Measurements from ENCODE around the gene ALOXE3. TPM values are rescaled to one million over a fixed set of nuclear protein-coding genes. Genes with fewer than 3 reads are reported as not detected.

The ALOXE3 gene
- polyA plus RNA-seq, 2 donors, result 0.43 to 1.7 TPM

DNA sequence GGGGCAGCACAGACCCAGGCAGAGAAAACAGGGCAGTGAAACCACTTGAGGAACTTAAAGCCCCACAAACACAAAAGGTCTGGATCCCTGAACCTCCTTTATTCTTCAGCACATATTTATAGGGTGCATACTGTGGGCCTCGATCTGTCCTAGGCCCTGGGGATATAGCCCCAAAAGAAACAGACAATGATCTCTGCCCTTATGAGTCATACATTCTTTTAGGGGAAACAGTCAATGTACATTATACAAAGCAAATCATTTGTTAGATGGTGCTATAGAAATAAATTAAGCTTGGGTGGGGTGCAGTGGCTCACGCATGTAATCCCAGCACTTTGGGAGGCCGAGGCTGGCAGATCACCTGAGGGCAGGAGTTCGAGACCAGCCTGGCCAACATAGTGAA is 15.6 kb upstream of the ALOXE3 start:
- H3K27me3 ChIP-seq (ENCODE audit: control insufficient read depth in 1 of 2, insufficient read depth in 2 of 2, low read length in 2 of 2), result no peaks in the 10 kb centered on the region

DNA sequence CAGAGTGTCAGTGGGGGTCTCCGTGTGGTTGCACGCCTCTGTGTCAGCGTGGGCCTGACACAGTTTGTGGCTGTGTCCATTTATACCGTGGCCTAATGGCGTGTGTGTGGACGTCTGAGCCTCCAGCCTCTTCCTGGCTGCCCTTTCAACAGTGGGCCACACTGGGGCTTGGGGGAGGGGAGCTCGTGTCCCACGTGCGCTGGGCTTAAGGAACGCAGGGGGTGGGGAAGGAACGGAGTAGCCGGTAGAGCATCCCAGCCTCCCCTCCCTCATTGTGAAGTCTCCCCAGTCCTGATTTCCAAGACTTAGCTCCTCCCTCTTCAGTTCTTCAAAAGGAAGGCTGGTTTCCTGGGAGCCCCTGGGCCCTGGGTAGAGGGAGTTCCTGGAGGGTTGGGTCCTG is 15.1 kb upstream of the ALOXE3 start:
- 73 to 81% methylated on average over 12 of the region's 12 CpGs for whole genome bisulfite sequencing, 2 donors
- H3K4me3 ChIP-seq (ENCODE audit: low read depth in 1 of 2, low read length in 2 of 2), result no peak overlapping the region
- no peaks in the 10 kb centered on the region for H3K27me3 ChIP-seq (ENCODE audit: control insufficient read depth in 1 of 2, insufficient read depth in 2 of 2, low read length in 2 of 2)

More for the DNA sequence above, 15.6 kb upstream of the ALOXE3 start:
- H3K4me3 ChIP-seq (ENCODE audit: low read depth in 1 of 2, low read length in 2 of 2), result no peak overlapping the region
- H3K9me3 ChIP-seq (ENCODE audit: control insufficient read depth in 2 of 2, insufficient read depth in 1 of 2, low read depth in 1 of 2, low read length in 1 of 2), result no peaks in the 10 kb centered on the region
- peaks cover 0 to under 1% of the 10 kb centered on the region in 2 donors for H3K4me1 ChIP-seq (ENCODE audit: control insufficient read depth in 2 of 2, insufficient read depth in 2 of 2, low read length in 1 of 2)
- 50 to 67% methylated on average over 4 of the region's 4 CpGs for WGBS, 2 donors
- no peak overlapping the region for H3K27ac ChIP-seq (ENCODE audit: low read depth in 2 of 2, low read length in 1 of 2)
- H3K36me3 ChIP-seq (ENCODE audit: control insufficient read depth in 2 of 2, insufficient read depth in 2 of 2, low read length in 1 of 2), result no peaks in the 10 kb centered on the region

DNA sequence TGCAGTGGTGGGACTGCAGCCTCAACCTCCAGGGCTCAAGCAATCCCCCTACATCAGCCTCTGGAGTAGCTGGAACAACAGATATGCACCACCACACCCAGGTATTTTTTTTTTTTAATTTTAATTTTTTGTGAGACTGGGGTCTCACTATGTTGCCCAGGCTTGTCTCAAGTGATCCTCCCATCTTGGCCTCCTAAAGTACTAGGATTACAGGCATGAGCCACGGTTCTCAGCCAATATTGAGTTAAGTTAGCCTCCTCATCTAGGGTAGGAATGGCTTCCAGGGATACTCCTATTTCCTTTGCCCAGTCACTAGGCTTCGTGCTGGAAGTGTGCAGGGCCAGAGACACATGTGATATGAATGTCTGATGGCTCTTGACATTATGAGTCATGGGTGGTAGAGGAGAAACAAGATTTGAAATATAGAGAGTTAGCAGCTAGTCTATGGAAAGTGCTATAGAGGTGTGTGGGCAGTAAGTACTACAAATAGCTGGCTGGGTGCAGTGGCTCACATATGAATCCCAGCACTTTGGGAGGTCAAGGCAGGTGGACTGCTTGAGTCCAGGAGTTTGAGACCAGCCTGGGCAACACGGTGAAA is 13.6 kb upstream of the ALOXE3 start:
- Histone ChIP-seq H3K9me3 (ENCODE audit: control insufficient read depth in 2 of 2, insufficient read depth in 1 of 2, low read depth in 1 of 2, low read length in 1 of 2) (no peaks in the 10 kb centered on the region), H3K36me3 (ENCODE audit: control insufficient read depth in 2 of 2, insufficient read depth in 2 of 2, low read length in 1 of 2) (no peaks in the 10 kb centered on the region), H3K4me1 (ENCODE audit: control insufficient read depth in 2 of 2, insufficient read depth in 2 of 2, low read length in 1 of 2) (no peaks in the 10 kb centered on the region), H3K4me3 (ENCODE audit: low read depth in 1 of 2, low read length in 2 of 2) (no peak overlapping the region), H3K27me3 (ENCODE audit: control insufficient read depth in 1 of 2, insufficient read depth in 2 of 2, low read length in 2 of 2) (no peaks in the 10 kb centered on the region), H3K27ac (ENCODE audit: low read depth in 2 of 2, low read length in 1 of 2) (no peak overlapping the region)
- 62 to 67% methylated on average over 3 of the region's 3 CpGs for WGBS, 2 donors

More for the DNA sequence above, 15.1 kb upstream of the ALOXE3 start:
- Histone ChIP-seq H3K27ac (ENCODE audit: low read depth in 2 of 2, low read length in 1 of 2) (no peak overlapping the region), H3K4me1 (ENCODE audit: control insufficient read depth in 2 of 2, insufficient read depth in 2 of 2, low read length in 1 of 2) (no peaks in the 10 kb centered on the region), H3K36me3 (ENCODE audit: control insufficient read depth in 2 of 2, insufficient read depth in 2 of 2, low read length in 1 of 2) (no peaks in the 10 kb centered on the region), H3K9me3 (ENCODE audit: control insufficient read depth in 2 of 2, insufficient read depth in 1 of 2, low read depth in 1 of 2, low read length in 1 of 2) (no peaks in the 10 kb centered on the region)

DNA sequence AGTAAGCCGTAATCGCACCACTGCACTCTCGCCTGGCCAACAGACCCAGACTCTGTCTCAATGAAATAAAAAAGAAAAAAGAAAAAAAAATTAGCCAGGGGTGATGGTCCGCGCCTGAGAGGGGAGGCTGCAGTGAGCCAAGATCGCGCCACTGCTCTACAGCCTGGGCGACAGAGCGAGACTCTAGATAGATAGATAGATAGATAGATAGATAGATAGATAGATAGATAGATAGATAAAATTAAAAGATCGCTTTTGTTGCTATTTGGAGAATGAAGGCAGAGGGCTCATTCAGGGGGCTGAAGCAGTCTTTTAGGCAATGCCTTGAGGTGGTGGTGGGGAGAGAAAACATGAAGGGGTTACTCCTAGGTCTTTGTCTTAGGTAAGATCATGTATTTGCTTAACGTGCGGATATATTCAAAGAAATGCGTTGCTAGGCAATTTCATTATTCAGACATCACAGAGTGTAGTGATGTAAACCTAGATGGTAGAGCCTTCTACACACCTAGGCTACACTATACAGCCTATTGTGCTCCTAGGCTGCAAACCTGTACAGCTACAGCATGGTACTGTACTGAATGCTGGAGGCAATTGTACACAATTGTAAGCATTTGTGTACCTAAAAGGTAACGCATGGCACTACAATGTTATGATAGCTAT is 9.9 kb upstream of the ALOXE3 start:
- no peaks in the 10 kb centered on the region for H3K27me3 ChIP-seq (ENCODE audit: control insufficient read depth in 1 of 2, insufficient read depth in 2 of 2, low read length in 2 of 2)
- 74 to 79% methylated on average over 14 of the region's 14 CpGs for WGBS, 2 donors
- no peak overlapping the region for H3K27ac ChIP-seq (ENCODE audit: low read depth in 2 of 2, low read length in 1 of 2)
- no peak overlapping the region for H3K4me3 ChIP-seq (ENCODE audit: low read depth in 1 of 2, low read length in 2 of 2)
- no peaks in the 10 kb centered on the region for H3K9me3 ChIP-seq (ENCODE audit: control insufficient read depth in 2 of 2, insufficient read depth in 1 of 2, low read depth in 1 of 2, low read length in 1 of 2)
- H3K4me1 ChIP-seq (ENCODE audit: control insufficient read depth in 2 of 2, insufficient read depth in 2 of 2, low read length in 1 of 2), result peaks cover 15 to 18% of the 10 kb centered on the region in 2 donors
- no peaks in the 10 kb centered on the region for H3K36me3 ChIP-seq (ENCODE audit: control insufficient read depth in 2 of 2, insufficient read depth in 2 of 2, low read length in 1 of 2)

DNA sequence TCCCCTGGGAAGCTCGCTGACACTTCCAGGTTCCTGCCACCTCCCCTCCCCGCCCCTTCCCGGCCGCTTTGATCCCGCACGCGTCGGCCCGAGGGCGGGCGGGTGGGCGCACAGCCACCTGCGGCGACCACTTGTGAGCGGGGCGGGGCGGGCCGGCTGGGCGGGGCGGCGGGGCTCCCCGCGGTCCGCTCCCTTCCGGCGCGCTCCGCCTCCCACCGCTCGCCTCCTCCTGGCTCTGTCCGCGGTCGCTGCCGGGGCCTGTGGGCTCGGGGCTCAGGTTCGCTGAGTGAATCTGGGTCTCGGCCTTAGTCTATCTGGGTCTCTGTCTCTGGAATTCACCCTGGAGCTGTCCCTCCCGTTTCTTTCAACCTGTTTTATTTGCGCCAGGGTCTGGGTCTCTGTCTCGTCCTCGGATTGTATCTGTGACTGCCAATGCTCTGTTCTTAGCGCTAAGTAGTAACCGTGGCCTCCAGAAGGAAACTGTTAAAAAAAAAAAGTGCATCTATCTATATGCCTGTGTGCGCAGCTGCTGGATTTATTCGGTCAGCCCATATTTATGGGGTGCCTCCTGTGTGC is 8.3 kb upstream of the ALOXE3 start:
- H3K27ac ChIP-seq (ENCODE audit: low read depth in 2 of 2, low read length in 1 of 2), result peak overlapping the region in 1 of 2 donors; percentile 47
- no peaks in the 10 kb centered on the region for H3K27me3 ChIP-seq (ENCODE audit: control insufficient read depth in 1 of 2, insufficient read depth in 2 of 2, low read length in 2 of 2)
- H3K9me3 ChIP-seq (ENCODE audit: control insufficient read depth in 2 of 2, insufficient read depth in 1 of 2, low read depth in 1 of 2, low read length in 1 of 2), result no peaks in the 10 kb centered on the region
- H3K4me1 ChIP-seq (ENCODE audit: control insufficient read depth in 2 of 2, insufficient read depth in 2 of 2, low read length in 1 of 2), result peaks cover 18 to 23% of the 10 kb centered on the region in 2 donors
- no peaks in the 10 kb centered on the region for H3K36me3 ChIP-seq (ENCODE audit: control insufficient read depth in 2 of 2, insufficient read depth in 2 of 2, low read length in 1 of 2)
- WGBS, 2 donors, result 0 to 1% methylated on average over 29 to 45 of the region's 45 CpGs
- H3K4me3 ChIP-seq (ENCODE audit: low read depth in 1 of 2, low read length in 2 of 2), result peak overlapping the region; percentile 47

DNA sequence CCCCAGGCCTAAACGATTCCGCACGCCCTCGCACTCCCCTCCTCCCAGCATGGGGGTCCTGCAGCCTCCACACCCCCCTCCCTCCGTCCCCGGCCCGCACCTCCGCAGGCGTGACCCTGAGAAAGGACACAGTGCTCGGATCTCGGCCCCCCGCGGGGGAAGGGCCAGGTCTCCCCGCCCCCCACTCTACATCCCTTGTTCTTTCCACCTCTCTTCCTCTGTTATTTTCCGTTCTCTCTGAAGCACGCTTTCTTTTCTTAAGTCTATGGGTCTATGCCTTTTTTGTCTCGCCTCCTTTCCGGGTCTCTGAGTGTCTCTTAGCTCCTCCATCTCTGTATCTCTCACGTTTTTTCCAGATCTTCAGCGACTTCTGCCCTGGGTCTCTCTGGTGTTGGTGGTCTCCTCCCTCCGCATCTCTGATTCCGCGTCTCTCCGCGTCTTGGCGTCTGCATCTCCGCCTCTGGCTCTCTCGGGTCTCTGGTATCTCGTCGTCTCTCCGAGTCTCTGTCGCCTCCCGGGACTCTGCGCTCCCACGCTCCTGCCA is 7.7 kb upstream of the ALOXE3 start:
- Histone ChIP-seq H3K9me3 (ENCODE audit: control insufficient read depth in 2 of 2, insufficient read depth in 1 of 2, low read depth in 1 of 2, low read length in 1 of 2) (no peaks in the 10 kb centered on the region), H3K4me3 (ENCODE audit: low read depth in 1 of 2, low read length in 2 of 2) (peak overlapping the region; percentile 47), H3K27ac (ENCODE audit: low read depth in 2 of 2, low read length in 1 of 2) (peak overlapping the region in 1 of 2 donors; percentile 47), H3K27me3 (ENCODE audit: control insufficient read depth in 1 of 2, insufficient read depth in 2 of 2, low read length in 2 of 2) (no peaks in the 10 kb centered on the region), H3K4me1 (ENCODE audit: control insufficient read depth in 2 of 2, insufficient read depth in 2 of 2, low read length in 1 of 2) (peaks cover 22 to 24% of the 10 kb centered on the region in 2 donors), H3K36me3 (ENCODE audit: control insufficient read depth in 2 of 2, insufficient read depth in 2 of 2, low read length in 1 of 2) (no peaks in the 10 kb centered on the region)
- WGBS, 2 donors, result 0 to 1% methylated on average over 35 of the region's 35 CpGs

DNA sequence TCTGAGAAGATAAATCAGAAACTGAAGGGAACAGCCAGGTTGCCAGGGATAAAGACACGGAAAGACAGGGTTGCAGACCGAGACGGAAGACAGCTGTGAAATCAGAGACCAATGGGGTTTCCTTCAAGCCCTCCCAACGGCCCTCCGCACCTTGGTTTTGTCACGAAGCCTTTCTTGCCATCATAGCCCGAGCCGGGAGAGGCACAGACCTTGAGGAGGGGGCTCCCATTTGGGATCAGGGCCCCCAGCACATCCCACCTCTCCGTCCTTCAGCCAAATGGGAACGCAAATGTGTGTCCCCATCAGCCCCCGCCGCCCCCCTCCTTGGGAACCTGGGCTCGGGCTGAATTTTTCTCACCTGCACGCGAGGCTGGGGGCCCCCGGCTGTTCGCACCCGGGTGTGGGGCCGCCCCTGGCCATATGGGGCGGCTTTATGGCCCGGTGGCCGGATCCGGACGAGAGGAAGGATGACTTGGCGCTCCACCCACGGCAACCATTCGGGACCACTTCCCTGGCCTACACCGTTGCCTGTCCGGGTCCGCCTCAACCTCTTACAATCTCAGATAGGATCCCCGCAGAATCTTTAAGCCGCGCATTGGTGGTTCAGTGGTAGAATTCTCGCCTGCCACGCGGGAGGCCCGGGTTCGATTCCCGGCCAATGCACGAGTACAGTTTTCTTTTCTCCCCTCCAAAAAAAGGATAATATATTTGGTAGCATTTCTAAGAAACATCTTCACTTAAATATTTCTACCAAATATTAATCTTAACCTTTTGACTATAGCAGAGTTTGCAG is 7.0 kb upstream of the ALOXE3 start:
- Histone ChIP-seq H3K4me3 (ENCODE audit: low read depth in 1 of 2, low read length in 2 of 2) (peak overlapping the region; percentile 47), H3K9me3 (ENCODE audit: control insufficient read depth in 2 of 2, insufficient read depth in 1 of 2, low read depth in 1 of 2, low read length in 1 of 2) (no peaks in the 10 kb centered on the region), H3K4me1 (ENCODE audit: control insufficient read depth in 2 of 2, insufficient read depth in 2 of 2, low read length in 1 of 2) (peaks cover 22 to 27% of the 10 kb centered on the region in 2 donors), H3K36me3 (ENCODE audit: control insufficient read depth in 2 of 2, insufficient read depth in 2 of 2, low read length in 1 of 2) (no peaks in the 10 kb centered on the region), H3K27ac (ENCODE audit: low read depth in 2 of 2, low read length in 1 of 2) (peak overlapping the region in 1 of 2 donors; percentile 47), H3K27me3 (ENCODE audit: control insufficient read depth in 1 of 2, insufficient read depth in 2 of 2, low read length in 2 of 2) (no peaks in the 10 kb centered on the region)
- 1 to 2% methylated on average over 40 of the region's 40 CpGs for WGBS, 2 donors

DNA sequence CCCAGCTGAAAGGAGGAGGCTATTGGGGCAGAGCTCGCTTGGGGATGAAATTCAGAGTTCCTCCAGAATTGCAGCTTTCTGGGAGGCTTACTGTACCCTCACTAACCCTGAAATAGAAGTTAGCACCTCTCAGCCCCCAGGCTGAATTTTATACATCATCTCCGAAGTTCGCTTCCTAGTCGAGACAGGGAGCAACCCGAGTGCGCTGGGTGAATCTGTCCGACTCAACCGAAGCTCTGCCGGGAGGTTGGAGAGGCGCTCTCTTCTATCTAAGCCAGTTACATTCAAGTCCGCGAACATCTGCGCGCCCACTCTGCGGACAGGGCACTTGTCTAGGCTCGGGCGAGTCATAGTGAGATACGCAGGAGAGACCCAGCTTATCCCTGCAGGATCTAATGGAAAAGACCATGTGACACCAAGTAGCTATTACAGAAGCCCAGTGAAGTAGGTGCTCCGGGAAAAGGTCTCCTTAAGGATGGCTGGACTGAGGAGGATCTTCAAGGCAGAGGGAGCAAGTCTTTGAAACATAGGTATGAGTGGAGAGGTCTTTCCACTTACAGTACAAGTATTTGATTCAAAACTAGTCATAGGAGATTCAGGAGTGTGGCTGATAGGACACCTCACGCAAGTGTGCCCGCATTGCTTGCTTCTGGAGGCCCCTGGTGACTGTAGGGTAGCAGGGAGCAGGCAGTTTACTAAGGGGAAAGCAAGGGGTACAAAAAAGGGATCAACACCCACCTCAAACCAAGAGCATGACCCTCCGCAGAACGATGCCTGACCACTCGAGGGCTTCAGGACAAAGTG is 6.2 kb upstream of the ALOXE3 start:
- H3K27me3 ChIP-seq (ENCODE audit: control insufficient read depth in 1 of 2, insufficient read depth in 2 of 2, low read length in 2 of 2), result no peaks in the 10 kb centered on the region
- H3K27ac ChIP-seq (ENCODE audit: low read depth in 2 of 2, low read length in 1 of 2), result no peak overlapping the region
- peaks cover 22 to 27% of the 10 kb centered on the region in 2 donors for H3K4me1 ChIP-seq (ENCODE audit: control insufficient read depth in 2 of 2, insufficient read depth in 2 of 2, low read length in 1 of 2)

More for the DNA sequence above, 6.2 kb upstream of the ALOXE3 start:
- H3K9me3 ChIP-seq (ENCODE audit: control insufficient read depth in 2 of 2, insufficient read depth in 1 of 2, low read depth in 1 of 2, low read length in 1 of 2), result no peaks in the 10 kb centered on the region
- no peaks in the 10 kb centered on the region for H3K36me3 ChIP-seq (ENCODE audit: control insufficient read depth in 2 of 2, insufficient read depth in 2 of 2, low read length in 1 of 2)
- 5 to 6% methylated on average over 24 of the region's 24 CpGs for WGBS, 2 donors
- H3K4me3 ChIP-seq (ENCODE audit: low read depth in 1 of 2, low read length in 2 of 2), result peak overlapping the region in 1 of 2 donors; percentile 49

All from esophagus (tissue), 2 donors.